ENCODE measurements around the gene CCDC69.
"Not testable (repeated sequence)": the region's sequence is repeated elsewhere in the genome, so short reads cannot be mapped to it uniquely, and the experiment has no call there.

Gene CCDC69

DNA sequence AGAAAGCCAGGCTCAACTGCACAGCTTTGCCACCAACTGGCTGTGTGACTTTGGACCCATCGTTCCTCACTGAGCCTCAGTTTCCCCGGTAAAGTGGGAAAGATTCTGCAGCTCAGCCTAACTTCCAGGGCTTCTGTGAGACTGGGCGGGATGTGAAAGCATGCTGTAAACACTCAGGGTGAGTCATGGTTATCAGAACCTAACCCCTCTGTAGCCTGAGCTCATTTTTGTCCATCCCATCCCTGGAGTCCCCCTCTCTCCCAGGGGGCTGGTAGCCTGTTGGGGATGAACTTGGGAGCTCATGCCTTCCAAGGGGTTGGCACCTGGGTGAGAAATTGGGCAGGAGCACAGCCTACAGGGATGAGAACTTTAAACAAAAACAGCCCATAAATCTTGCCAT is 2.3 kb downstream of the CCDC69 start:
- DNase-seq, result no peak

DNA sequence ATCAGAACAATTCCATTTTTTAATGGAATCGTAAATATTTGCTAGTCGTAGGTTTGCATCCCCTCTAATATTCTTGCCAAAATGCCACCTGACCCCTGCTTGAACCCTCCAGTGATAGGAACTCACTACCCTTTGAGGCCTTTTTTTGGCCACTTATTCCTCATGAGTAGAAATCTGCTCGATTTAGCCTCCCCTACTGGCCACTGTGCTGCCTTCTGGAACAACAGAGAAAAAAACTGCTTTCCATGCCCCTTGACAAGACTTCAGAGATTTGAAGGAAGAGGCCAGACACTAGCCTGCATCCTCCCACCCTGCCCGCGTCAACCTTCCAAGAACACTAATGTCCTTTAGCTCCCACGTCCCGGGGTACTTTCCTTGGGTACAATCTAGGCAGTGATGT is 4.1 kb downstream of the CCDC69 start:
- no peak for DNase-seq

DNA sequence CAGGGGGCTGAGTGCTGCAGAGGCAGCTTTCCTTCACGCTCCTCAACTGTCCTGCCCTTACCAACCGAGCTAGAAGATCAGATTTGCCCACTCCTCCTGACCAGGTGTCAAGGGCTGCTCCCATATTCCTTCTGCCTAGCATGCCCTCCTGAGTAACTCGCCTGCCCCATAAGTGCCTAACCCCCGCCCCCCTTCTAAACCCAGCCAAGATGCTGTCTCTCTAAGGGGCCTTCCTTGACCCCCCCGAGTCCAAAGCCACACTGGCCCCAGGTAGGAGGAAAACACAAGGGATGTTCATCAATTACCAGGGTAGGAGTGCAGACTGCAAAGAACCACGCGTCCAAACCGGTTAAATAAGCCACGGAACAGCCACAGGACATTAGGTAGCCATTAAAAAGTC is 4.8 kb downstream of the CCDC69 start:
- DNase-seq, result no peak

DNA sequence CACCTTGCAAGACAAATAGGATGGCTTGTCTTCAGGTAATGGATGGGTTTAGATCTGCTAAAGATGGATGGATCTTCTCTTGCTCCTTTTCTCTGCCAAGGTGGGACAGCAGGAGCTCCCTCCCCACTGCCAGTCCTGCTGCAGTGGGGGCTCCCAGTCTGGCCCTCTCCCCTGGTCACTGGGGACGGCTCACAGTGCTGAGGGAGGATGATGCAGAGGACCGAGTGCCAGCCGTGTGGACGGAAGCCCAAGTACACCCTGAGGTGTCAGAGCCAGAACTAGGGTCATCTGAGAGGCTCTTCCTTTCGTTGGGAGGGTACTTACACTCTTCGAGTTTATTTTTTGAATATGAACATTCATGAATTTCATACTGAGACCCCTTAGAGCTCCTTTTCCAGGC is 5.7 kb downstream of the CCDC69 start:
- DNase-seq, result no peak

DNA sequence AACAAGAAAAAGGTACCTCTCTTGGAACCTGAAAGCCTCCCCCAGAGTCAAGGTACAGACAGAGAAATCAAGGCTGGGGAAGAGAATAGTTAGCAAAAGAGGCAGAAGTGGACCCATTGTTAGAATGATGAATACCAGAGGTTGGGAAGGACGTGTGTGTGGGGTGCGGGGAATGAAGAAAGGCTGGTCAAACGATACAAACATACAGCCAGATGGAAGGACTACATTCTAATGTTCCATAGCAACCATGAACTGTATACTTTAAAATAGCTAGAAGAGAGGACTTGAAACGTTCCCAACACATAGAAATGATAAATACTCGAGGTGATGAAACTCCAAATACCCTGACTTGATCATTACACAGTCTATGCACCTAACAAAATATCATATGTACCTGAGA is 7.1 kb downstream of the CCDC69 start:
- DNase-seq, result no peak

DNA sequence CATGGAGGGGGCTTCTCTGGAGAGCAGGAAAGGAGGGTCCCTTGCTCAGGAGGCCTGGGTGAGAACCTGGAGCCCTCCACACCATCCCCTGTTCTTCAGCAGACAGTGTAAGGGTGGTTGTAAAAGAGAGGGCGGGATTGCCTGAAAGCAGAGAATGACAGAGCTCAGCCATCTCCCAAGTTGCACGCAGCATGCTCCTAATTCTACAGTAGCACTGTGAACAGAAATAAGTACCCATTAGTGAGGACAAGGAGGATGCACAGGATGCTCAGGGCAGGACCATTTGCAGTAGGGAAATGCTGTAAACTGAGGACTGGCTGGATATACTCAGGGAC is 8.4 kb downstream of the CCDC69 start:
- no peak for DNase-seq

DNA sequence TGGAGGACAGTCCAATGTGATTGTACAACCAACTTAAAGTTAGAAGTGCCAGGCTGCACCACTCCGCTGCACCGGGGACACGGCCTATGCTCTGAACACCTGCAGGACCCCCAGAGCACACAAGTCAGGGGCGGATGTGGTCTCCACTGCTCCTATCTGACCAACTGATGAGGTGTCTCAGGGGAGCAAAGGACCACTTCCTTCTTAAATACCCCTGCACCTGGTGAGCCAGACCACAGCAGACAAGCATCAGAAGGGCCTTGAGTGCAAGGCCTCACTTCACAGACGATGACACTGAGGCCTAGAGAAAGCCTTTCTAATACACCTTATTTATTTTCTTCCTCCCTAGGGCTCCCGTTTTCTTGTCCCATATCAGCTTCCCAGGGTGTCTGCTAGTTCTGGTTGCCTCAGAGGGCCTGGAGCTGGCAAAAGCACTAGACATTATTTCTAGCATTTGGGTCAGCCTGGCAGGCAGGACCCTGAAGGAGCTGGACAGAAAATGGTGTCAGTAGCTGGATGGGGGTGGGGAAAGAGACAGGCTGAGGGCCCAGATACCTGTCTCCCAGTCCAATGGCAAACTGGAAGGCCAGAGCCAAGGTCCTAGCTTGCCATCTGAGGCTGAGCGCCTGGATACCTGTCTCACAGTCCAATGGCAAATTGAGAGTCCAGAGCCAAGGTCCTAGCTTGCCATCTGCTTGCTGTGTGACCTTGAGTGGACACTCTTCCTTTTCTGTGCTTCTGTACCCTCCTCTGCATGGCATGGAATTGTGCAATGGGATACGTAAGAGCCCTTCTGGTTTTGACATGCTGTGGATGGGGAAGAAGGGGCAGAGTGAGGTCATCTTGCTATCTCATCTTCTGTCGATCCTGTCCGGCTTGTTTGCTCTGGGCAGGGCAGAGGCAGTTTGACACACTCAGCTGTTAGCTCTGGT is 9.0 kb downstream of the CCDC69 start:
- DNase-seq, result no peak

DNA sequence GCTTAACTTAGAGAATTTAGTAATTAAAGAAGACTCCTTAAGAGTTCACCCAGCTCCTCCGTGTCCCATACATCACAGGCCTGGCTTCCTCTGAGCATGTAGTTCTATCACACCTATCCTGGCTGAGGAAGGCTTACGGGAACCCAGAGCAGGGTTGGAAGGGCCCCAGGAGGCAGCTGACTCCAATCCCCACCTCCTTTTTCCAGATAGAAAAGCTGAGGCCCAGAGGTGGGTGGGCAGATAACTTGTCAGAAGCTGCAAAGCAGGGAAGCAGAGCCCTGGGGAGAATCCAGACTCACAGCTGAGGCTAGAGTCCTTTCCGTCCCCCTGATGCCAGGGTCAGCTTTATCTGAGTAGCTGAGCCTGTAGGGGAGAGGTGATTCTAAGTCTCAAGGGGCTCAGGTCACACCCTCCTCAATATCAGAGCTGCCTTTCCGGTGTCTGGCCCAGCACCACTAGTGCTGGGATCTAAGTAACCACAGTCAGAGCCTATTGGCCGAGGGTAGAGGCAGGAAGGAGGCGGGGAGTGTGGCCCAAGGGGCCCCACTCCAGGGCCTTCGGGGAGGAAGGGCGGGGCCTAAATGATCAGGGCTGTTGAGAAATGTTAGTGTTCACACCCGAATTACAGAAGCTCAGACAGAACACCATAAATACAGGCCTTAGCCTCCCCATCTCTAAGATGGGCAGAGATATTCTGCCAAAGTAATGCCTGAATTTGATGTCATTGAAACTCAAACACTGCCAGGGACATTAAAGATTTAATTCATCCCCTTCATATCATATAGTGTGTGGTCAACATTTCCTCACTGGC is 9.9 kb downstream of the CCDC69 start:
- DNase-seq, result peak; percentile 44 to 76 (median 60)

DNA sequence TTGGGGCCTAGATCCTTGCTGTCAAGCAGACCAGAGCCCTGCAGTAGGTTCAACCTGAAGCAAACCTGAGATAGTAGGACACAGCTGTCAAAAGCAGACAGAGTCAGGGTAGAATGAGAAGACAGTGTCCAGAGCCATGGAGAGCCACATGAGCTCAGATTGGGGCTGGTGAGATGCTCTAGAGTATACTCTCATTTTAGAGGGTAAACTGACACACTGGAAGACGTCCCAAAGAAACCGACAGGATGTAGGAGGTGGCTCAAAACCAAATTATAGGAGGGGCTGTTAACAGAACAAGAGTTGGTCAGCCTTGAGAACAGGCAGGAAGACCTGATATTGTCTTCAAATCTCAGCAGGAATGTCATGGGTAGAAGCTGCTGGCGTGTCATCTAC is 11.5 kb downstream of the CCDC69 start:
- no peak for DNase-seq

DNA sequence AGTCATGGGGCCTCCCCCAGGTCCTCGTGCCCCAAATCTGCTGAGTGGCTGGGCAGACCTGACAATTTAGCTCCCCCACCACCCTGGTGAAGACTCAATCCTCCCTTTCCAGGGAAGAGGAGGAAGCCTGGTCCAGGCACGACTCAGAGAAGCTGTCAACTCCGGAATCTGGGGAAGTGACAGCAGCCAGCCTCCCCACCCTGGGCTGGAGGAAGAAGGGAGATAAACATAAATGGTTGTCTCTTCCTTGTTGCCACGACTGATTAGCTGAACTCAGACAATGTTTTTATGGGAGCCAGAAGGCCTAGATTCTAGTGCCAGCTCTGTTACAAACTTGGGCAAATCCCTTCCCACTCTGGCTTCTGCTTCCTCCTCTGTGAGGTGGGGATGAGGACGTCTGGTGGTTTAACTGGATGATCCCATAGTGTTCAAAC is 15.4 kb downstream of the CCDC69 start:
- no peak for DNase-seq

DNA sequence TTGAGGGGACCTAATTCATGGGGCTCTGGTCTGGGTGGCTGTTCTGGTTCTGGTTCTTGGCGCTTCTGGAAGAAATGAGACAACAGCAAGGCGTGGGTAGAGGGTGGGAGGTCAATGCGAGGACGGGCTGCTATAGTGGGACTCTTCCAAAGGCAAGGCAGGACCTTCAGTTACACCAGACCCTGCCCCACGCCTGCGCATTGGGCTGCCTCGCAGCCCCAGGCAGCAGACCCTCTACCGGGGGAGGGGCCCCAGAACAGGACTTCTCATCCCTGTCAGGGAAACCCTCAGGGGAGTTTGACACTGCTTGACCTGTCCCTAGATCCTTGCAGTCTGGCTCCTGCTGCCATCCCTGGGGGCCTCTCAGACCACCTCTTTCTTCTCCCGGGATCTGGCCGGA is 18.5 kb downstream of the CCDC69 start:
- no peak for DNase-seq

DNA sequence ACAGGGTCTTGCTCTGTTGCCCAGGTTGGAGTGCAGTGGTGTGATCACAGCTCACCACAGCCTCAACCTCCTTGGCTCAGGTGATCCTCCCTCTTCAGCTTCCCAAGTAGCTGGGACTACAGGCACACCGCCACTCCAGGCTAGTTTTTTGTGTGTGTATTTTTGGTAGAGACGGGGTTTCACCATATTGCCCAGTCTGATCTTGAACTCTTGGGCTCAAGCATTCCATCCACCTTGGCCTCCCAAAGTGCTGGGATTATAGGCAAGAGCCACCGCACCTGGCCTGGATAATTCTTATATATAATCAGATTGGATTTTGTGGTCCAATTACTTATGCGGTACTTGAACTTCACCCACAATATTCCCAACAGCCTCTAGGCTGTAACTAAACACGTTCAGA is 19.8 kb downstream of the CCDC69 start:
- DNase-seq, result no peak

DNA sequence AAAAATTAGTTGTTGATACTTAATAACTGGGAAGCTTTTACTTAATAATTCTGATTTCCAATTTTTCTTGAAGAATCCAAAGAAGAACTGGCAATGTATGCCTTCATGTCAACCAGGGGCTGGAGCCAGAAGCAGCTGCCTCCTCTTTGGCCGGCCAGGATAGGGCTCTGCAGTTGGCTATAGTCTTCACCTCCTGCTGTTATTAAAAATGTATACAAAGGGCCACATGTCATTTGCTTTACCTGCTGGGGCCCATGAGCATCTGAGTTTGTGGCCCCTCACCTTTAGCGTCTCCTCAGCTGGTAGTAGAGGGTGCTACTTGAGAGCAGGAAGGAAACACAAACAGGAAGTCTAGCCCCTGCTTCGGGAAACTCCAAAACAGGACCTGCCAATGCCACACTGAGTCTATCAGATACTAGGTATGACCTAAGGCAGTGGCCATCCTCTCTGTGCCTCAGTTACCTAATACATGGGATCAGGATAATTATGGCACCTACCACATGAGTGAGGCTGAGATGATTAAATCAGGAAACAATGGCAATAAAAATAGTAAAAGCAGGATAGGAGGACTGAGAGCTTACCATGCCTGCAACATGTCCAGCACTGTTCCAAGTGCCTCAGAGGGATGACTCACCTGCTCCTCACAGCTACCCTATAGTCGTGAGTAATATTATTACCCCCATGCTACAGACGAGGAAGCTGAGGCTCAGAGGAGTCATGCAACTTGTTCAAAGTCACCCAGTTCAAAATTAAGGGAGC is 21.3 kb downstream of the CCDC69 start:
- DNase-seq, result no peak

DNA sequence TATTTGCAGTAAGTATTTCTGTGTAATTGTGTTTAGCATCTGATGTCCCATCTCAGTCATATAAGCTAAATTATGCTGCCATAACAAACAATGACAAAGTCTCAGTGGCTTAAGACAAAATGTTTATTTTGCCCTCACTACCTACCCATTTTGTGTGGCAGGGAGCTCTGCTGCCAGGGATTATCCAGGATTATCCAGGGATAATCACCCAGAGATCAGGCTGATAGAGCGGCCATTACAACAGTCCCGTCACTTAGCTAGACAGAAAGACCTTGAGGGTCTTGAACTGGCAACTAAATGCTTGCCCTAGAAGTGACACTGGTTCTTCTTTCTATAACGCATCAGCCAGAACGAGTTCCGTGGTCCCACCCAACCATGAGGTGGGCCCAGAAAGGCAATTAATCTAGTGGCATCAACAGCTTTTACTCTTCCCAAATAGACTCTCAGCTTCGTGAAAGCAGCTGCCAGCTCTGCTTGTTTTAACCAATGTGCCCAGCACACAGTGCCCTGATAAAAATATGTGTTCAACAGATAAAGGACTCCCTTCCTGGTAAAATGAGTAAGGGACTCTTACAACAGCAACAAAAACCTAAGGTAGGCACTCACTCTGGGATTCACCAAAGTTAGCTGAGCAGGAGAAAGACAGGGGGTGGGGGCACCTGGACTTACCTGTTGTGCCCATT is 22.8 kb downstream of the CCDC69 start:
- DNase-seq, result no peak

DNA sequence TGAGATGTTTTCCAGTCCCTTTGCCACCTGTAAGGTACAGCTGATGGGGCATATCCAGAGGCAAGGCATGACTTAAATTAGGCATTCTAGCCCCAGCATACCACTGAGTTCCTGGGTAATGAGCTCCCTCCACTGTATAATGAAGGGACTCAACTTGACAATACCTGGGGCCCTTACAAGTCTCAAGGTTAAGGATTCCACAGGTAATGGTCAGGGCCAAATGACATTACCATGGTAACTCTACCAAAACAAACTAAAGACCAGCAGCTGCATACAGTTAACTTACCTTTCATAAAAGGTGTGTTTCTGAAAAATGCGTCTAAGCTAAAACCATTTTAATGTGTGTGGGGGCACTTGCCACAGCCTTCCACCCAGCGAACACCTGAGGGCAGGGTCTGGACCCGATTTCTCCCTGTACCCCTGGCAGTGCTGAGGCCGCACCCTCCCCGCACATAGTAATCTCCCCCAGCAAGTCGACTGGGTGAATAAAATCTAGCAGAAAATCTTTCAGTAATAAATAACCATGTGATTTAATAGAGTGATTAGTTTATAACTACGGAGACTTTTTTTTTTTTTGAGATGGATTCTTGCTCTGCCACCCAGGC is 24.2 kb downstream of the CCDC69 start:
- no peak for DNase-seq

DNA sequence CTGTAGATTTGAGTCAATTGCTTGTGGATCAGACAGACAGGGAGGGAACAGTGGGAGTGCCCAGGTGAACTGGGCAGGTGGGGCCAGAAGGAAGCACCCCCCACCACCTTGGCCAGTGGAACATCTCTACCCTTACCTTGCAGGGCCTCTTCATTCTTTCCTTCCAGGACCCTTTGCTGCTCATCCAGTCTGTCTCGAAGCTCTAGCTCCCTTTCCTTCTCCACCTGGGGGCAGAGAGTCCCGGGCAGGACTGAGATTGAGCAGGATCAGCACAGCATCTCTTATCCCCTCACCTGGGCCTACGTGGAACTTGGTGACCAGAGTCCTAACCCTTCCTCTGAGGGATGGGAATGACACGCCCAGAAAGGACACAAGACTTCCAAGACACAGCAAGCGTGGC is 25.0 kb downstream of the CCDC69 start:
- DNase-seq, result no peak

DNA sequence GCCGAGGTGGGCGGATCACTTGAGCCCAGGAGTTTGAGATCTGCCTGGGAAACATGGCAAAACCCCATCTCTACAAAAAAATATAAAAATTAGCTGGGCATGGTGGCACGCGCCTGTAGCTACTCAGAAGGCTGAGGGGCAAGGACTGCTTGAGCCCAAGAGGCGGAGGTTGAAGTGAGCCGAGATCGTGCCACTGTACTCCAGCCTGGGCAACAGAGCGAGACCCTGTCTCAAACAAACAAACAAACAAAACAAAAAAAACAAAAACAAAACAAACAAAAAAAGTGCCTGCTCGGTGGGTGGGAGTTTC is 26.6 kb downstream of the CCDC69 start:
- DNase-seq, result not testable (repeated sequence)

DNA sequence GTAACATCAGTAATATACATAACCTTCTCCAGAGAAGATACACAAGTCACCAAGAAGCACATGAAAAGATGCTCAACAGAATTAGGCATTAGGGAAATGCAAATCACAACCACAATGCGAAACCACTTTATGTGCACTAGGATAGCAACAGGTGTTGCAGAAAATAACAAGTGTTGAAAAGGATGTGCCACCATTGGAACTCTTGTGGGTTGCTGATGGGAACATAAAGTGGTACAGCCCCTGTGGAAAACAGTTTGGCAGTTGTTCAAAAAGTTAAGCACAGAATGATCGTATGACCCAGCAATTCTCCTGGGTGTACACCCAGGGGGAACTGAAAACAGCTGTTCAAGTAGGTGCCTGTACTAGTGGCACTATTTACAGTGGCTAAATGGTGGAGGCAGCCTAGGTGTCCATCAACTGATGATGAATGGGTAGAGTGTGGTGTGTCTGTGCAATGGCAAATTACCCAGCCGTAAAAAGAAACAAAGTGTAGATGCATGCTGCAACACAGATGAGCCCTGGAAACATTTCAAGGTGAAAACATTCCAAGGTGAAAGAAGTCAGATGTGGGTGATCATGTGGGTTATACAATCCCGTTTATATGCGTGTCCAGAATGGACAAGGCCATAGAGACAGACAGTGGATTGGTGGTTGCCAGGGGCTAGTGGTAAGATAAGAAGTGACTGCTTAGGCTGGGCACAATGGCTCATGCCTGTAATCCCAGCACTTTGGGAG is 27.2 kb downstream of the CCDC69 start:
- no peak for DNase-seq

DNA sequence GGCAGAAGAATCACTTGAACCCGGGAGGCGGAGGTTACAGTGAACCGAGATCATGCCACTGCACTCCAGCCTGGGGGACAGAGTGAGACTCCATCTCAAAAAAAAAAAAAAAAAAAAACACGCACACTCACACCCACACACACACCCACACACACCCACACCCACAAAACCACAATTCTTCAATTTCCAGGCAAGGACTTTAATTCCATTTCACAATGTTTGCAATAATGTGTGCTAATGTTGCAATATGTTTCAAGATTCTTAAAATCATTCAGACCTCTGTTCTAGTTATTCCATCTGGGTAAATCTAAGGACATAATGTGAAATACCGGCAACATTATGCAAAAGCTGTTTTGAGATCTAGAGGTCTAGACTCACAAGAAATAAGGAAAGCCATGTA is 28.3 kb downstream of the CCDC69 start:
- no peak for DNase-seq

DNA sequence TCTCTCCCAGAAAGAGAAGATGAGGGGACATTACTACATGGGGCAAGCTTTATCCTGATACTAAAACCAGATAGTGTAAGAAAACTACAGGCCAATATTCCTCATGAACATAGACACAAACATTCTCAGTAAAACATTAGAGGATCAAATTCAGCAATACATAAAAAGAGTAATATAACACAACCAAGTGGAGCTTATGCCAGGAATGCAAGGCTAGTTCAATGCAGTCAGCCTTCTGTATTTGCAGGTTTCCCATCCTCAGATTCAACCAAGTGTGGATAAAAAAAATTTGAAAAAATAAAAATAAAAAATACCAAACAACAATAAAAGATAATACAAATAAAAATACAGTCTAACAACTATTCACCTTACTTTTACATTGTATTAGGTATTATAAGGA is 31.3 kb downstream of the CCDC69 start:
- DNase-seq, result no peak

DNA sequence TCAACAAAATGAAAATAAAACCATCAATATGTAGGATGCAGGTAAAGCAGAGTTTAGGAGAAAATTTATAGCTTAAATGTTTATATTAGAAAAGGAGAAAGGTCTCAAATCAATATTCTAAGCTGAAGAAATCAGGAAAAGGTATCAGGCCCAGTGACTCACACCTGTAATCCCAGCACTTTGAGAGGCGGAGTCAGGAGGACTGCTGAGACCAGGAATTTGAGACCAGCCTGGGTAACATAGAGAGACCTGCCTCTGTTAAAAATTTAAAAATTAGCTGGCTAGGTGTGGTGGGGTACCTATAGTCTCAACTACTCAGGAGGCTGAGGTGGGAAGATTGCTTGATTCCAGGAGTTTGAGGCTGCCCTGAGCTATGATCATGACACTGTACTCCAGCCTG is 32.2 kb downstream of the CCDC69 start:
- DNase-seq, result no peak

DNA sequence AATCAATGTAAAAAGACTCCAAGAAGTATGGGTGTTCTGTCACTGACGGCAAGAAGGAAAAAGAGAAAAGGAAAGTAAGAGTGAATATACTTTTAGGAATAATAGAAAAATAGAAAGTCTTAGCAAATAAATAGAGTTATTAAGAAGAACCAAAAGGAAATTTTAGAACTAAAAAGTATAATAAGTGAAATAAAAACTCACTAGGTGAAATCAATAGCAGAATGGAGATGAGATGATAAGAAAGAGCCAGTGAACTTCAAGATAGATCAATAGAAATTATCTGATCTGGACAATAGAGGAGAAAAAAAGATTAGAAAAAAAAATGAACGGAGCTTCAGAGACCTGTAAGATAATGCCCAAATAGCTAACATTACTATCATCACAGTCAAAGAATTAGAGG is 34.7 kb downstream of the CCDC69 start:
- DNase-seq, result no peak

Data from activated CD4-positive, CD25-positive, alpha-beta regulatory T cell (primary cell).